GM10847 (cell line): ENCODE measurements around the gene VPS4A.

ENCODE experiments used
- POLR2A ChIP-seq: IDR thresholded peaks from 2 replicates; pipeline ENCODE4 v1.6.1; 2011; ENCODE audit not compliant: insufficient read length; ENCODE audit errors: extremely low read depth

The VPS4A gene

GRCh38 chr16:69298261-69298660 is 12.9 kb upstream of the VPS4A start:
- no peak for TF ChIP-seq POLR2A

GRCh38 chr16:69301187-69301586 is 10.0 kb upstream of the VPS4A start:
- no peak for TF ChIP-seq POLR2A

GRCh38 chr16:69301861-69302260 is 9.3 kb upstream of the VPS4A start:
- no peak for TF ChIP-seq POLR2A

- no peak for TF ChIP-seq POLR2A
Observed at GRCh38 chr16:69302301-69302700, 8.8 kb upstream of the VPS4A start.

GRCh38 chr16:69306031-69306430 is 5.1 kb upstream of the VPS4A start:
- no peak for TF ChIP-seq POLR2A

GRCh38 chr16:69307091-69307490 is 4.1 kb upstream of the VPS4A start:
- TF ChIP-seq POLR2A: no peak

GRCh38 chr16:69307856-69308255 is 3.3 kb upstream of the VPS4A start:
- no peak for TF ChIP-seq POLR2A

GRCh38 chr16:69309316-69309715 is 1.8 kb upstream of the VPS4A start:
- no peak for TF ChIP-seq POLR2A

GRCh38 chr16:69311533-69312387 is 610 bp downstream of the VPS4A start:
- TF ChIP-seq POLR2A: no peak

- no peak for TF ChIP-seq POLR2A
Observed at GRCh38 chr16:69313469-69313868, 2.3 kb downstream of the VPS4A start.

- TF ChIP-seq POLR2A: no peak
Observed at GRCh38 chr16:69314534-69314933, 3.4 kb downstream of the VPS4A start.

- no peak for TF ChIP-seq POLR2A
Observed at GRCh38 chr16:69315486-69316311, 4.5 kb downstream of the VPS4A start.

GRCh38 chr16:69316595-69317034 is 5.5 kb downstream of the VPS4A start:
- no peak for TF ChIP-seq POLR2A

- TF ChIP-seq POLR2A: no peak
Observed at GRCh38 chr16:69318177-69318910, 7.2 kb downstream of the VPS4A start.

GRCh38 chr16:69318911-69319289 is 7.8 kb downstream of the VPS4A start:
- no peak for TF ChIP-seq POLR2A
